Measurements from ENCODE around the gene ARHGAP10. TPM values are rescaled to one million over a fixed set of nuclear protein-coding genes. Genes with fewer than 3 reads are reported as not detected.

The ARHGAP10 gene
- total RNA-seq, 4 donors from 2014 or later = 131 to 217 (median 206) TPM

- Histone ChIP-seq H3K27me3 (no peaks in the 10 kb centered on the region), H3K4me3 (peak overlapping the region; percentile 63 to 89 (median 74)), H3K9me3 (no peaks in the 10 kb centered on the region), H3K27ac (peak overlapping the region; percentile 90 to 97 (median 94)), H3K4me1 (peaks cover 0 to 40% (median 7%) of the 10 kb centered on the region in 4 donors), H3K36me3 (no peaks in the 10 kb centered on the region)
- peak in 1 of 2 donors; percentile 23 for DNase-seq (ENCODE audit: low spot score in 2 of 2)
- peak in 1 of 2 donors; percentile 4 for TF ChIP-seq EP300 (IDR thresholded peaks at IDR 0.05)
- TF ChIP-seq, protein P1, sequence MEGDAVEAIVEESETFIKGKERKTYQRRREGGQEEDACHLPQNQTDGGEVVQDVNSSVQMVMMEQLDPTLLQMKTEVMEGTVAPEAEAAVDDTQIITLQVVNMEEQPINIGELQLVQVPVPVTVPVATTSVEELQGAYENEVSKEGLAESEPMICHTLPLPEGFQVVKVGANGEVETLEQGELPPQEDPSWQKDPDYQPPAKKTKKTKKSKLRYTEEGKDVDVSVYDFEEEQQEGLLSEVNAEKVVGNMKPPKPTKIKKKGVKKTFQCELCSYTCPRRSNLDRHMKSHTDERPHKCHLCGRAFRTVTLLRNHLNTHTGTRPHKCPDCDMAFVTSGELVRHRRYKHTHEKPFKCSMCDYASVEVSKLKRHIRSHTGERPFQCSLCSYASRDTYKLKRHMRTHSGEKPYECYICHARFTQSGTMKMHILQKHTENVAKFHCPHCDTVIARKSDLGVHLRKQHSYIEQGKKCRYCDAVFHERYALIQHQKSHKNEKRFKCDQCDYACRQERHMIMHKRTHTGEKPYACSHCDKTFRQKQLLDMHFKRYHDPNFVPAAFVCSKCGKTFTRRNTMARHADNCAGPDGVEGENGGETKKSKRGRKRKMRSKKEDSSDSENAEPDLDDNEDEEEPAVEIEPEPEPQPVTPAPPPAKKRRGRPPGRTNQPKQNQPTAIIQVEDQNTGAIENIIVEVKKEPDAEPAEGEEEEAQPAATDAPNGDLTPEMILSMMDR (IDR thresholded peaks at IDR 0.05) = no peak
- WGBS, 2 donors = 1 to 2% methylated on average over 14 to 38 of the region's 38 CpGs
Observed at GRCh38 chr4:147732518-147733235, 789 bp downstream of the ARHGAP10 start.

DNA sequence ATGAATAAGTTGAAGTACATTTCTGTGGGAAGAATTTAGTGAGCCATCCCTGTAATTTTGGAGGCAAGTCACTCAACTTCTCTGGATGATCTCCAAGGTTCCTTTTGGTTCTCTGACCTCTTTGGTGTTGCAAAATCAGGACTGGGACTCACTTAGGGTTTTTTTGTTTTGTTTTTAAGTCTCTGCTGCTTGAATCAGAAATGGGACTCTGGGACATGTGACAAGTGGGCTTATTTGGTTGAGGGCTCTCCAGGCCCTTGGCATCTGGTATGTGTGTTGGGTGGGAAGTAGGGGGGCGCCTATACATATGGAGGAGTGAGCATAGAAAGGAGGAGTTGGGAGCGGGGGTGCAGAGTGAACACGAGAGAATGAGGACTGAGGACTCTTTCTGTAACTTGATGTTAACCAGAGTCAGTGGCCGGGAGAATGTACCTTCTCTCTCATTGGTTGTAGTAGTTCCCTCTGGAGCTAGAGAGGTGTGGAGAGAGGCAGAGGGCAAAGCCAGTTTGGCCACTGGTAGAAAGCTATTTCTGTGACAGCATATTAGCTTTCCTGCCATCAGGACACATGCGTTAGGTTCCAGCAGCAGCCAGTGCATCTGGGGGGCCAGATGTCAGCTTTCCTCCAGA is 1.9 kb downstream of the ARHGAP10 start:
- Histone ChIP-seq H3K4me3 (peak overlapping the region; percentile 63 to 89 (median 74)), H3K36me3 (no peaks in the 10 kb centered on the region), H3K27me3 (no peaks in the 10 kb centered on the region), H3K9me3 (no peaks in the 10 kb centered on the region), H3K4me1 (peaks cover 0 to 46% (median 7%) of the 10 kb centered on the region in 4 donors), H3K27ac (peak overlapping the region; percentile 90 to 97 (median 94))
- TF ChIP-seq POLR2A (IDR thresholded peaks at IDR 0.05) (no peak), EP300 (IDR thresholded peaks at IDR 0.05) (peak in 1 of 2 donors; percentile 71)
- TF ChIP-seq, protein P1 (IDR thresholded peaks at IDR 0.05) = peak in 1 of 5 experiments; percentile 16
- peak in 1 of 2 donors; percentile 48 for DNase-seq (ENCODE audit: low spot score in 2 of 2)
- 20 to 36% methylated on average over 5 of the region's 5 CpGs for WGBS, 2 donors

DNA sequence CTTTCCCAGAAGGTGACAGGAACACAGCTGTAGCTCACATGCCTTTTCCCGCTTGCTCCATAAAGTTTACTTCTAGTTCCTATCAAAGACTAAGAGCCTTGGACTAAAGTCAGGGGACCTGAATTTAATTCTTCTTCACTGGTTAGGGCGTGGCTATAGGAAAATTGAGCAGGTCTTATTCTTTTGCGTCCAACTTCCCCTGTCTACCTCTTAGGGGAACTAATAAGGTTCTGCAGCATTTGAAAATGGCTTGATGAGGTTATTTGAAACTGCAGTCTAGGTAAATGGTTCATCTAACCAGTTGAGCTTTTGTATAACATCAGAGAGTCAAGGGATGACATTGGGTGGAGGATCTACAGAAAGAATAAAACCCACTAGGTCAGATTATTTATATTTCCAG is 2.6 kb downstream of the ARHGAP10 start:
- 67 to 77% methylated on average over 3 of the region's 3 CpGs for WGBS, 2 donors
- no peak for DNase-seq (ENCODE audit: low spot score in 2 of 2)

GRCh38 chr4:147735413-147736301 is 3.8 kb downstream of the ARHGAP10 start:
- WGBS, 2 donors = 50 to 52% methylated on average over 6 of the region's 6 CpGs
- Histone ChIP-seq H3K4me1 (peaks cover 0 to 55% (median 7%) of the 10 kb centered on the region in 4 donors), H3K36me3 (no peaks in the 10 kb centered on the region), H3K4me3 (peak overlapping the region in 1 of 4 donors; percentile 83), H3K27me3 (no peaks in the 10 kb centered on the region), H3K27ac (peak overlapping the region; percentile 8 to 97 (median 52)), H3K9me3 (no peaks in the 10 kb centered on the region)
- TF ChIP-seq, protein P1 (IDR thresholded peaks at IDR 0.05) = no peak
- TF ChIP-seq EP300 (IDR thresholded peaks at IDR 0.05) = no peak
- TF ChIP-seq POLR2A (IDR thresholded peaks at IDR 0.05) = no peak
- no peak for DNase-seq (ENCODE audit: low spot score in 2 of 2)

More for the DNA sequence above, 2.6 kb downstream of the ARHGAP10 start:
- Histone ChIP-seq H3K4me1 (peaks cover 0 to 50% (median 7%) of the 10 kb centered on the region in 4 donors), H3K9me3 (no peaks in the 10 kb centered on the region), H3K27me3 (no peaks in the 10 kb centered on the region), H3K27ac (peak overlapping the region; percentile 90 to 97 (median 94)), H3K4me3 (peak overlapping the region; percentile 63 to 89 (median 74)), H3K36me3 (no peaks in the 10 kb centered on the region)
- TF ChIP-seq EP300 (IDR thresholded peaks at IDR 0.05) = no peak
- TF ChIP-seq, protein P1 (IDR thresholded peaks at IDR 0.05) = no peak
- TF ChIP-seq POLR2A (IDR thresholded peaks at IDR 0.05) = no peak
